ENCODE measurements around the gene GLIS2. TPM values are rescaled to one million over a fixed set of nuclear protein-coding genes. Genes with fewer than 3 reads are reported as not detected.

The GLIS2 gene
- polyA plus RNA-seq, 2 of the 4 experiments (the other 2 are of a cell fraction), result 5.5 to 15.8 TPM

- TF ChIP-seq RAD21 (conservative IDR thresholded peaks at IDR 0.05 in 1 of 2, IDR thresholded peaks at IDR 0.05 in 1 of 2), result peak; percentile 15 to 39; a peak in 2 of 5 replicates
- TF ChIP-seq EHF (CRISPR knock-in tag; IDR thresholded peaks at IDR 0.05), result 0 out of 2 replicates have a peak, but pooled peaks have one; percentile 52
- TF ChIP-seq BHLHE40 (IDR thresholded peaks at IDR 0.05; ENCODE audit: low read depth, low read length), result no peak
These were observed 16.9 kb upstream of the GLIS2 start (continued) for GRCh38 chr16:4298761-4299522.

- no peak for FAIRE-seq
- Histone ChIP-seq H3K4me3 (no peak overlapping the region), H3K4me1 (peaks cover 46% of the 10 kb centered on the region), H3K4me2 (no peak overlapping the region), H3K9me3 (no peaks in the 10 kb centered on the region), H3K27ac (peak overlapping the region; percentile 5 to 94; a peak in 3 of 6 replicates)
- DNase-seq (ENCODE audit: low read depth in 1 of 2, low spot score in 1 of 2), result no peak
- ChIA-PET POLR2A (interaction anchor here (0.8 kb wide), 1 partner anchor 14 kb away, joined by 3 read pairs; no protein-coding TSS in a partner anchor), CTCF (interaction anchor here (3.1 to 13.8 kb wide), 5 partner anchors 7 to 102 kb away, joined by 15 to 213 read pairs (median 77); no protein-coding TSS in a partner anchor)
- no peak for ATAC-seq
- TF ChIP-seq HMGXB4 (CRISPR knock-in tag; IDR thresholded peaks at IDR 0.05; ENCODE audit: borderline replicate concordance), result no peak
- TF ChIP-seq RCOR1 (IDR thresholded peaks at IDR 0.05; ENCODE audit: low read depth, low read length), result no peak
- TF ChIP-seq EHF (CRISPR knock-in tag; IDR thresholded peaks at IDR 0.05), result no peak
- TF ChIP-seq NR3C1 (IDR thresholded peaks at IDR 0.05), result no peak
- TF ChIP-seq CHD4 (IDR thresholded peaks at IDR 0.05; ENCODE audit: borderline replicate concordance), result no peak
- TF ChIP-seq CBX2 (IDR thresholded peaks at IDR 0.05; ENCODE audit: borderline replicate concordance, low read depth), result no peak
- 99% methylated on average over 4 of the region's 4 CpGs for WGBS (ENCODE audit: missing lambda C conversion rate)
These were observed 14.7 kb upstream of the GLIS2 start for GRCh38 chr16:4301177-4301576.

- H3K27ac ChIP-seq, result peak overlapping the region in 1 of 2 experiments; percentile 94; a peak in 3 of 6 replicates
- no peak overlapping the region for H3K4me3 ChIP-seq
- ATAC-seq (no peak), FAIRE-seq (no peak), DNase-seq (ENCODE audit: low read depth in 1 of 2, low spot score in 1 of 2) (no peak)
- H3K4me2 ChIP-seq, result no peak overlapping the region
- ChIA-PET POLR2A (interaction anchor here (0.7 to 0.8 kb wide), 2 partner anchors 13 to 16 kb away, joined by 3 read pairs; no protein-coding TSS in a partner anchor), CTCF (interaction anchor here (3.1 to 13.8 kb wide), 4 partner anchors 7 to 48 kb away, joined by 15 to 213 read pairs (median 63); no protein-coding TSS in a partner anchor)
- peaks cover 52% of the 10 kb centered on the region for H3K4me1 ChIP-seq
- TF ChIP-seq FOSL2 (IDR thresholded peaks at IDR 0.05) (no peak), FOSL2 (CRISPR knock-in tag; IDR thresholded peaks at IDR 0.05) (no peak)
- no peaks in the 10 kb centered on the region for H3K9me3 ChIP-seq
- 96% methylated on average over 6 of the region's 6 CpGs for WGBS (ENCODE audit: missing lambda C conversion rate)
These were observed 13.9 kb upstream of the GLIS2 start for GRCh38 chr16:4301968-4302367.

GRCh38 chr16:4303973-4304372 is 11.9 kb upstream of the GLIS2 start:
- ChIA-PET CTCF (interaction anchor here (0.8 to 20.1 kb wide), 8 partner anchors 9 to 99 kb away, joined by 3 to 423 read pairs (median 4); partner anchors contain the start of gene TFAP4), POLR2A (no interaction called here)
- H3K4me1 ChIP-seq, result peaks cover 38% of the 10 kb centered on the region
- DNase-seq (ENCODE audit: low read depth in 1 of 2, low spot score in 1 of 2), result no peak
- TF ChIP-seq JUN (IDR thresholded peaks at IDR 0.05) (no peak), CBX8 (IDR thresholded peaks at IDR 0.05) (no peak)
- H3K4me3 ChIP-seq, result no peak overlapping the region
- no peak for ATAC-seq
- no peaks in the 10 kb centered on the region for H3K9me3 ChIP-seq
- no peak overlapping the region for H3K4me2 ChIP-seq
- 93% methylated on average over 11 of the region's 13 CpGs for WGBS (ENCODE audit: missing lambda C conversion rate)
- H3K27ac ChIP-seq, result peak overlapping the region in 1 of 2 experiments; percentile 35; a peak in 2 of 6 replicates
- no peak for FAIRE-seq

GRCh38 chr16:4306470-4307214 is 9.2 kb upstream of the GLIS2 start:
- peak overlapping the region; percentile 88 for H3K4me3 ChIP-seq
- FAIRE-seq, result no peak
- H3K9me3 ChIP-seq, result no peaks in the 10 kb centered on the region
- TF ChIP-seq HOXA7 (CRISPR knock-in tag; IDR thresholded peaks at IDR 0.05) (0 out of 2 replicates have a peak, but pooled peaks have one; percentile 14), JUNB (IDR thresholded peaks at IDR 0.05) (no peak)
- H3K4me1 ChIP-seq, result peaks cover 35% of the 10 kb centered on the region
- POLR2A ChIA-PET, result interaction anchor here (1.5 kb wide), 2 partner anchors 8 to 12 kb away, joined by 5 to 17 read pairs; no protein-coding TSS in a partner anchor
- CTCF ChIA-PET, result interaction anchor here (1.9 to 20.1 kb wide), 5 partner anchors 11 to 97 kb away, joined by 4 to 423 read pairs (median 82); partner anchors contain the start of gene TFAP4
- H3K27ac ChIP-seq, result peak overlapping the region; percentile 90 to 93
- no peak for ATAC-seq
- WGBS (ENCODE audit: missing lambda C conversion rate), result 84% methylated on average over 16 of the region's 16 CpGs
- no peak for DNase-seq (ENCODE audit: low read depth in 1 of 2, low spot score in 1 of 2)
- peak overlapping the region; percentile 94 for H3K4me2 ChIP-seq

Data from A549 (cell line).